K562 (cell line): Measurements from ENCODE around the gene SERPIND1. TPM values are rescaled to one million over a fixed set of nuclear protein-coding genes. Genes with fewer than 3 reads are reported as not detected.

ENCODE experiments used
- CEBPZ ChIP-seq: fragments of 150-350 bp; IDR thresholded peaks from 2 replicates; pipeline ENCODE4 v1.6.1; 2014; ENCODE audit warnings: low read depth, mild to moderate bottlenecking, low read length, borderline replicate concordance
- CHCHD3 ChIP-seq: fragments of 250-450 bp; sonication (Bioruptor Pico); IDR thresholded peaks from 2 replicates; pipeline ENCODE4 v2.1.2; 2022; ENCODE audit warnings: mild to moderate bottlenecking
- CHD4 ChIP-seq: fragments of 200-600 bp; sonication (generic); IDR thresholded peaks from 3 replicates; pipeline ENCODE4 v1.6.1; 2012; ENCODE audit warnings: low read depth, mild to moderate bottlenecking, mixed read lengths, low read length, inconsistent platforms; ENCODE audit not compliant: insufficient read depth, insufficient replicate concordance, poor library complexity, severe bottlenecking
- CSDE1 ChIP-seq, 2 experiments: fragments of 450-650 bp; IDR thresholded peaks; 2 replicates each; pipeline ENCODE4 v1.6.1; 2016; ENCODE audit warnings: mild to moderate bottlenecking in 1 of 2
- ELF1 ChIP-seq: fragments of 200-800 bp; sonication (Bioruptor generic); IDR thresholded peaks from 2 replicates; pipeline ENCODE4 v1.6.1; 2016; ENCODE audit warnings: missing genetic modification characterization, missing compliant biosample characterization
- FOXP4 ChIP-seq: sonication (generic); formaldehyde crosslinking; IDR thresholded peaks from 2 replicates; pipeline ENCODE4 v1.8.0; 2022; ENCODE audit warnings: mild to moderate bottlenecking, missing genetic modification reagents, borderline replicate concordance
- L3MBTL2 ChIP-seq: fragments of 450-650 bp; IDR thresholded peaks from 2 replicates; pipeline ENCODE4 v1.6.1; 2016; ENCODE audit warnings: mild to moderate bottlenecking, moderate library complexity
- MAFF ChIP-seq: IDR thresholded peaks from 2 replicates; pipeline ENCODE4 v1.6.1; 2012; ENCODE audit warnings: low read length, improper control_type of control experiment
- MNT ChIP-seq, 2 experiments: fragments of 450-650 bp; conservative IDR thresholded peaks; 2 replicates each; pipeline ENCODE4 v1.6.1; 2017; ENCODE audit warnings: mild to moderate bottlenecking in 2 of 2, moderate library complexity in 2 of 2
- MYC ChIP-seq, 2 experiments: fragments of 250-450 bp in 1 of 2; sonication (Bioruptor Pico) in 1 of 2; IDR thresholded peaks; 2 replicates each; pipeline versions ENCODE4 v1.5.1 to v1.6.1; 2012 to 2021; ENCODE audit warnings: low read depth in 2 of 2, borderline replicate concordance in 1 of 2, improper control_type of control experiment in 1 of 2, low read length in 1 of 2, mild to moderate bottlenecking in 1 of 2, moderate library complexity in 1 of 2
- POLR3G ChIP-seq: IDR thresholded peaks from 2 replicates; pipeline ENCODE4 v1.6.1; 2011; ENCODE audit not compliant: insufficient read length, insufficient replicate concordance; ENCODE audit errors: extremely low read depth
- PPARD ChIP-seq: fragments of 250-450 bp; sonication (Bioruptor Pico); IDR thresholded peaks from 2 replicates; pipeline ENCODE4 v1.8.0; 2022; ENCODE audit warnings: inconsistent platforms, mild to moderate bottlenecking, moderate library complexity
- PTBP1 ChIP-seq: fragments of 200-400 bp; formaldehyde crosslinking; IDR thresholded peaks from 2 replicates; pipeline ENCODE4 v1.6.1; 2017; ENCODE audit warnings: low read depth, low read length
- SNIP1 ChIP-seq: fragments of 450-650 bp; IDR thresholded peaks from 2 replicates; pipeline ENCODE4 v1.7.1; 2017; ENCODE audit warnings: low read depth, mild to moderate bottlenecking
- ZBTB34 ChIP-seq: fragments of 250-450 bp; sonication (Bioruptor Pico); IDR thresholded peaks from 2 replicates; pipeline ENCODE4 v1.8.0; 2021; ENCODE audit warnings: mild to moderate bottlenecking, moderate library complexity
- ZFPM2 ChIP-seq: fragments of 250-450 bp; sonication (Bioruptor Pico); IDR thresholded peaks from 2 replicates; pipeline ENCODE4 v1.5.1; 2022; ENCODE audit warnings: mild to moderate bottlenecking
- polyA plus RNA-seq, 8 experiments: library from polyadenylated mRNA; depleted of rRNA in 4 of 8; stranded (reverse) in 5 of 8; unstranded in 3 of 8; fragments of >200 nt; fragmentation: Nextera tagmentation in 2 of 8; fragmentation: Illumina TruSeq in 1 of 8; extraction: Ambion mirVana in 2 of 8; extraction: Trizol in 1 of 8; gene quantifications; 2 replicates each; pipeline versions ENCODE4 v1.2.1 to v1.2.3, GENCODE V29; 2011 to 2014; ENCODE audit warnings: inconsistent platforms in 1 of 8, missing spikeins in 1 of 8
- total RNA-seq, 7 experiments: library from RNA; depleted of rRNA in 6 of 7; stranded (reverse); fragments of >200 nt in 6 of 7; fragmentation: Illumina TruSeq in 2 of 7; extraction: Trizol in 2 of 7; gene quantifications; 2 replicates each; pipeline versions ENCODE4 v1.2.1 to v1.2.3, GENCODE V29; 2011 to 2021; ENCODE audit warnings: low replicate concordance in 1 of 7

SERPIND1 gene
- total and polyA plus RNA-seq, 9 of the 15 experiments (the other 6 are each of a cell fraction or from before 2014, with no cell fraction given): 0.04 to 0.11 (median 0.09) TPM; not detected in 6

GRCh38 chr22:20779014-20779817, 5.3 kb downstream of the SERPIND1 start (continued):
- TF ChIP-seq CEBPZ: no peak
- TF ChIP-seq MAFF: peak; percentile 16; the same call in 1 of the 2 replicates
- TF ChIP-seq ZBTB34 (CRISPR knock-in tag): no peak
- TF ChIP-seq ZFPM2 (CRISPR knock-in tag): no peak
- no peak for TF ChIP-seq ELF1 (tag)
- TF ChIP-seq SNIP1: no peak
- no peak for TF ChIP-seq POLR3G
- TF ChIP-seq MYC (IDR thresholded peaks at IDR 0.05; ENCODE audit: low read depth, low read length): no peak
- TF ChIP-seq MYC (CRISPR knock-in tag; IDR thresholded peaks at IDR 0.05; ENCODE audit: borderline replicate concordance, low read depth): no peak
- TF ChIP-seq L3MBTL2: no peak
- no peak for TF ChIP-seq MNT (conservative IDR thresholded peaks at IDR 0.05)
- TF ChIP-seq PPARD (CRISPR knock-in tag): 0 out of 2 replicates have a peak, but pooled peaks have one; percentile 0
- no peak for TF ChIP-seq FOXP4 (CRISPR knock-in tag)
- no peak for TF ChIP-seq PTBP1
- TF ChIP-seq CSDE1 (IDR thresholded peaks at IDR 0.05): no peak
- TF ChIP-seq CHCHD3 (CRISPR knock-in tag): no peak
- TF ChIP-seq CHD4: no peak
